ENCODE results near the gene C9orf40. TPM values are rescaled to one million over a fixed set of nuclear protein-coding genes. Genes with fewer than 3 reads are reported as not detected.

Gene C9orf40
- total RNA-seq, 1 experiment from 2014 or later: 3.4 TPM

DNA sequence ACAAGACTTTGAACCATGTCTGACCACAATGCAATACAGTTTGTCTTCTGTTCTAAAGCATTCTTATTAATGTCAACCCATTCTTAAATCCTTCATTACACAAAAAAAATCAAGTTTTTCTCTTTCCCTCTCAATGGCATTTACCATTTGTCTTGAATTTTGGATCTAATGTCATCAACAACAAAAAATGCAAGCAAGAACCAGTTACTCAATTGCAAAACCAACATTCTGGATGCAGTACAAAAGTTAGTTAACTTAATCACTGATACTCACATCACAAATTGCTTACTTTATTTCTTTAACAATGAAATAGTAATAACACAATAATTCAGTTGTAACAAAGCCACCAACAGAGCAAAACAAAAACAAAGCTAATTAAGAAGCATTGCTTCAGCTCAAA is 6.0 kb downstream of the C9orf40 start:
- CTCF ChIA-PET: no interaction called here
- BruUV-seq (replicated peaks): no TSS peak
- no peak for TF ChIP-seq CTCF (IDR thresholded peaks at IDR 0.05; ENCODE audit: unreplicated experiment)
- no peaks in the 10 kb centered on the region for H3K9me3 Mint-ChIP-seq (ENCODE audit: low read depth, unreplicated experiment)
- no peak for DNase-seq
- H3K4me3 Mint-ChIP-seq (ENCODE audit: low read depth, unreplicated experiment): no peak overlapping the region
- H3K27ac Mint-ChIP-seq (ENCODE audit: unreplicated experiment): no peak overlapping the region
- H3K4me1 Mint-ChIP-seq (ENCODE audit: low read depth, unreplicated experiment): no peaks in the 10 kb centered on the region
- H3K36me3 Mint-ChIP-seq (ENCODE audit: insufficient read depth, unreplicated experiment): peaks cover 11% of the 10 kb centered on the region
- H3K27me3 Mint-ChIP-seq (ENCODE audit: unreplicated experiment): no peaks in the 10 kb centered on the region
- intact Hi-C loops (cut with micrococcal nuclease; ENCODE audit: unreplicated experiment): no loop called here

- no TSS peak for BruUV-seq (replicated peaks)
- TF ChIP-seq CTCF (IDR thresholded peaks at IDR 0.05; ENCODE audit: unreplicated experiment): no peak
- peaks cover under 1% of the 10 kb centered on the region for H3K36me3 Mint-ChIP-seq (ENCODE audit: insufficient read depth, unreplicated experiment)
- no peaks in the 10 kb centered on the region for H3K27me3 Mint-ChIP-seq (ENCODE audit: unreplicated experiment)
- no peaks in the 10 kb centered on the region for H3K9me3 Mint-ChIP-seq (ENCODE audit: low read depth, unreplicated experiment)
- intact Hi-C loops (cut with micrococcal nuclease; ENCODE audit: unreplicated experiment): no loop called here
- no peaks in the 10 kb centered on the region for H3K4me1 Mint-ChIP-seq (ENCODE audit: low read depth, unreplicated experiment)
- no peak for DNase-seq
- CTCF ChIA-PET: no interaction called here
- no peak overlapping the region for H3K27ac Mint-ChIP-seq (ENCODE audit: unreplicated experiment)
- H3K4me3 Mint-ChIP-seq (ENCODE audit: low read depth, unreplicated experiment): no peak overlapping the region
These were observed 9.9 kb downstream of the C9orf40 start for GRCh38 chr9:74942801-74943200.

DNA sequence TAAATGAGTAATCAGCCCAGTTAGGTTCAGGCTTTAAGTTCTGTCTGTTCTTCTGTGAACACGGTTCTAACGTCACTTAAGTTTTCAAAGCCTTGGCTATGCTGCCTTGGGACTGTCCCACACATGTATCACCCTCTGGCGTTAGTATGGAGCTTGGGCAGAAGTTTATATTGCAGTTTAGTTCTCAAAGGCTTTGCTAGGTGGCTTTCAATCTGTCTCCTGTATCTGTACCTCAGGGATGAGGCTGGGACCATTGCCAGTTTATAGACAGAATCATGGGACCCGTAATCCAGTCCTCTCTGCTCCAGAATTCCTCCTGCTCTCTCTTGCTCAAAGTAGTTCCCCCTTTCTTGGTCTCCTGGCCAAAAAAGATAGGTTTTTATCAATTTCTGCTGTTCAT is 12.1 kb downstream of the C9orf40 start:
- CTCF ChIA-PET: no interaction called here
- Mint-ChIP-seq H3K4me3 (ENCODE audit: low read depth, unreplicated experiment) (no peak overlapping the region), H3K9me3 (ENCODE audit: low read depth, unreplicated experiment) (no peaks in the 10 kb centered on the region), H3K27ac (ENCODE audit: unreplicated experiment) (no peak overlapping the region), H3K4me1 (ENCODE audit: low read depth, unreplicated experiment) (no peaks in the 10 kb centered on the region), H3K36me3 (ENCODE audit: insufficient read depth, unreplicated experiment) (no peaks in the 10 kb centered on the region), H3K27me3 (ENCODE audit: unreplicated experiment) (no peaks in the 10 kb centered on the region)
- BruUV-seq (replicated peaks): no TSS peak
- no peak for DNase-seq
- no peak for TF ChIP-seq CTCF (IDR thresholded peaks at IDR 0.05; ENCODE audit: unreplicated experiment)
- intact Hi-C loops (cut with micrococcal nuclease; ENCODE audit: unreplicated experiment): no loop called here

GRCh38 chr9:74935008-74935407 is 17.7 kb downstream of the C9orf40 start:
- BruUV-seq (replicated peaks): no TSS peak
- no peak for TF ChIP-seq CTCF (IDR thresholded peaks at IDR 0.05; ENCODE audit: unreplicated experiment)
- no peak overlapping the region for H3K4me3 Mint-ChIP-seq (ENCODE audit: low read depth, unreplicated experiment)
- H3K36me3 Mint-ChIP-seq (ENCODE audit: insufficient read depth, unreplicated experiment): no peaks in the 10 kb centered on the region
- intact Hi-C loops (cut with micrococcal nuclease; ENCODE audit: unreplicated experiment): no loop called here
- H3K27ac Mint-ChIP-seq (ENCODE audit: unreplicated experiment): no peak overlapping the region
- H3K9me3 Mint-ChIP-seq (ENCODE audit: low read depth, unreplicated experiment): peaks cover 5% of the 10 kb centered on the region
- no peaks in the 10 kb centered on the region for H3K4me1 Mint-ChIP-seq (ENCODE audit: low read depth, unreplicated experiment)
- CTCF ChIA-PET: interaction anchor here (0.5 kb wide), 1 partner anchor 63 kb away, joined by 3 read pairs; no protein-coding TSS in a partner anchor
- H3K27me3 Mint-ChIP-seq (ENCODE audit: unreplicated experiment): no peaks in the 10 kb centered on the region
- DNase-seq: no peak
